ENCODE data around the gene TNFRSF21.

The TNFRSF21 gene

GRCh38 chr6:47306887-47307286 is 2.8 kb downstream of the TNFRSF21 start:
- no peak for TF ChIP-seq GATA3 (IDR thresholded peaks at IDR 0.05; ENCODE audit: low read depth, low read length)

- no peak for TF ChIP-seq GATA2 (IDR thresholded peaks at IDR 0.05; ENCODE audit: low read depth, low read length)
- TF ChIP-seq GATA3 (IDR thresholded peaks at IDR 0.05; ENCODE audit: low read depth, low read length), result no peak
Observed at GRCh38 chr6:47303861-47304260, 5.8 kb downstream of the TNFRSF21 start.

- TF ChIP-seq GATA3 (IDR thresholded peaks at IDR 0.05; ENCODE audit: low read depth, low read length), result no peak
- no peak for TF ChIP-seq GATA2 (IDR thresholded peaks at IDR 0.05; ENCODE audit: low read depth, low read length)
Observed at GRCh38 chr6:47303342-47303741, 6.4 kb downstream of the TNFRSF21 start.

GRCh38 chr6:47302043-47302442 is 7.7 kb downstream of the TNFRSF21 start:
- no peak for TF ChIP-seq GATA2 (IDR thresholded peaks at IDR 0.05; ENCODE audit: low read depth, low read length)
- no peak for TF ChIP-seq GATA3 (IDR thresholded peaks at IDR 0.05; ENCODE audit: low read depth, low read length)

DNA sequence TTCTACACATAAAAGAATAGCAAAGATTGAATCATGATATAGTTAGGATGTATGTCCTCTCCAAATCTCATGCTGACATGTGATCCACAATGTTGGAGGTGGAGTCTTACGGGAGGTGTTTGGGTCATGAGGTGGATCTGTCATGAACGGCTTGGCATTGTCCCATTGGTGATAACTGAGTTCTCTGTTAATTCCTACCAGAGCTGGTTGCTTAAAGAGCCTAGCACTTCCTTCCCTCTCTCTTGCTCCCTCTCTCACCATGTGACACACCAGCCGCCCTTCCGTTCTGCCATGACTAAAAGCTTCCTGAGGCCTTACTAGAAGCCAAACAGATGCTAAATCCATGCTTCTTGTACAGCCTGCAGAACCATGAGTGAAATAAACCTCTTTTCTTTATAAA is 8.3 kb downstream of the TNFRSF21 start:
- TF ChIP-seq GATA2 (IDR thresholded peaks at IDR 0.05; ENCODE audit: low read depth, low read length) (no peak), GATA3 (IDR thresholded peaks at IDR 0.05; ENCODE audit: low read depth, low read length) (no peak)

GRCh38 chr6:47300417-47300816 is 9.3 kb downstream of the TNFRSF21 start:
- TF ChIP-seq GATA2 (IDR thresholded peaks at IDR 0.05; ENCODE audit: low read depth, low read length), result no peak
- no peak for TF ChIP-seq GATA3 (IDR thresholded peaks at IDR 0.05; ENCODE audit: low read depth, low read length)

DNA sequence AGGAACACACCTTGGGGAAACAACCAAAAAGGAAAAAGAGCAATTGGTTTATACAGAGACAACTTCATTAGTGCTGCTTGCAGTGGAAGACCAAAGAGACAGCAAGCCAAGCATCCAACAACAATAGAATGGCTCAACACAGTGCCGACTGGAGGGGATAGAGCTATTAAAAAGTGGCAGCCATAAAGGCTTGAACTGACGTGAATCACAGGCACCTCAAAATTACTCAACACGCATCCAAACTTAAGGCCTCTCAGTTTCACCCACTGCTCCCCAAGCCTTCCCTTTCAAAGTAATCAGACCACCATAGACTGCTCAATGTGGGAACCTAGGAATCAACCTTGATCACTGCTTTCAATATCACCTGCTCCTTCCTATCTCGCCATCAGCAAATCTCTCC is 9.7 kb downstream of the TNFRSF21 start:
- TF ChIP-seq GATA2 (IDR thresholded peaks at IDR 0.05; ENCODE audit: low read depth, low read length) (no peak), GATA3 (IDR thresholded peaks at IDR 0.05; ENCODE audit: low read depth, low read length) (no peak)

- TF ChIP-seq GATA2 (IDR thresholded peaks at IDR 0.05; ENCODE audit: low read depth, low read length), result no peak
- TF ChIP-seq GATA3 (IDR thresholded peaks at IDR 0.05; ENCODE audit: low read depth, low read length), result no peak
Observed at GRCh38 chr6:47298475-47298874, 11.2 kb downstream of the TNFRSF21 start.

DNA sequence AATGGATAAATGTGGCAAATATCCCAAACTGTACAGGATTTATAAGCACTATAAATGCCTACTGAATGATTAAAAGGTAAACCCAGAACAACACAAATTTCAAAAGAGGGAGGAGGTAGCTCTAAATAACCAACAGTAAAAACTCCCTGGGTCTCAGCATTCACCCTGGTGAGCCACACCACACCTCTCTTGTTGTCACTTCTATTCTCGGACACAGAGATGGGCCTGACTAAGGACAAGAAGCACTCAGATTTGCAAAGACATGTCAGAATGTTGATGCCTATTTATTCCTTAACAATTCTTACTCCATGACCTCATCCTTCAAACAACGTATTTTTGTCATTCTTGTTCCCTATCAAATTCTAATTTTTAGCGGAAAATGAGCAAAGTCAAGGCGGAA is 14.7 kb downstream of the TNFRSF21 start:
- TF ChIP-seq GATA2 (IDR thresholded peaks at IDR 0.05; ENCODE audit: low read depth, low read length) (no peak), GATA3 (IDR thresholded peaks at IDR 0.05; ENCODE audit: low read depth, low read length) (no peak)

GRCh38 chr6:47292944-47293343 is 16.8 kb downstream of the TNFRSF21 start:
- no peak for TF ChIP-seq GATA3 (IDR thresholded peaks at IDR 0.05; ENCODE audit: low read depth, low read length)
- no peak for TF ChIP-seq GATA2 (IDR thresholded peaks at IDR 0.05; ENCODE audit: low read depth, low read length)

- TF ChIP-seq GATA2 (IDR thresholded peaks at IDR 0.05; ENCODE audit: low read depth, low read length) (no peak), GATA3 (IDR thresholded peaks at IDR 0.05; ENCODE audit: low read depth, low read length) (no peak)
Observed at GRCh38 chr6:47292027-47292426, 17.7 kb downstream of the TNFRSF21 start.

- TF ChIP-seq GATA3 (IDR thresholded peaks at IDR 0.05; ENCODE audit: low read depth, low read length) (no peak), GATA2 (IDR thresholded peaks at IDR 0.05; ENCODE audit: low read depth, low read length) (no peak)
Observed at GRCh38 chr6:47290124-47290834, 19.4 kb downstream of the TNFRSF21 start.

DNA sequence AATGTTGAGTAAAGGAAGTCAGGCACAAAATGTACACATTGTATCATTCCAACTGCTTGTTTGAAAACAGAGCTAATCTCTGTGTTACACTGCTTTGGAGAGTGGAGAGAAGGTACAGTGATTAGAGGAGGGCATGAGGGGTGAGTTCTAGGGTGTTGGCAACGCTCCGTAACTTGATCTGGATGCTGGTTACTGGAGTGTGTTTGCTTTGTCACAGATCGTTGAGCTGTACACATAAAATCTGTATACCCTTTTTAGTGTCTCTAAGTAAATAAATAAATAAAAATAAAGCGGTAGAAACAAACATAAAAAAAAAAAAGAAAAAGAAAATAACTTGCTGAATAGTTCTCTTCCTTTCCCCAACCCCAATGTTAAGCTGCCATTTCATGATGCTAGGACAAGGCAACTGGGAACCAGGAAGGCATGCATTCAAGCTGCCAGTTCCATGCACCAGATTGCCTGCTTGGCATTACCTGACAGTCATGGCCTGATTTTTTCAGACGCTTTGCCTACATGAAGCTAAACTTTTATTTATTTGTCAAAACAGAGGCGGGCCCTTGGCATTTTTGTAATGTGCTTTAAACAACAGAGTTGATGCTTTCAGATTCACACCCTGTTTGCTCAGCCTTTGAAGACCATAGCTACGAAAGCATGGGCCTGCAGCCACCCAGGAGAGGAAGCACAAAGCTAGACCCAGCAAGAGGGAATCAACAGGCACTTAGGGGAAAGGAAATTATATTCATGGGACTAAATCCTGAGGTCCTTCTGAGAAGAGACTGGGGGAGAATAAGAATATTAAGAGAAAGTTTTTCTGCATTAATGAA is 21.2 kb downstream of the TNFRSF21 start:
- no peak for TF ChIP-seq GATA2 (IDR thresholded peaks at IDR 0.05; ENCODE audit: low read depth, low read length)
- TF ChIP-seq GATA3 (IDR thresholded peaks at IDR 0.05; ENCODE audit: low read depth, low read length), result no peak

DNA sequence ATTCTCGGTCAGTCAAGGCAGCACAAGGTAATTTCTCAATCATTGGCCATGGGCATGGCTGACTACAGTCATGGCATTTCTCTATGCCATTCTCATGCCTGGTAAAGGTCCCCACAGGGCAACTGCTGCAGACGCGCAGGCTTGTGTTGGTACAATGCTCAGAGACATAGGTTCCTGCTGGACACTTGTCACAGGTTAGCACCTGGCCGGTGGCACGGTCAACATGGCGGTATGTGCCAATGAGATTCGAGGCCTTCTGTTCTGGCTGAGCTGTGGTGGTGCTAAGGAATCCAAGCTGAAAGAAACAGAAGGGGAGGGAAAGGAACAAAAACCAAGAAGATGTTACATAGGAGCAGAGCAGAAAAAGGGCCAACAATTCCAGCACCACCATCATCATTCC is 23.4 kb downstream of the TNFRSF21 start:
- TF ChIP-seq GATA2 (IDR thresholded peaks at IDR 0.05; ENCODE audit: low read depth, low read length), result no peak
- TF ChIP-seq GATA3 (IDR thresholded peaks at IDR 0.05; ENCODE audit: low read depth, low read length), result no peak

- no peak for TF ChIP-seq GATA2 (IDR thresholded peaks at IDR 0.05; ENCODE audit: low read depth, low read length)
- no peak for TF ChIP-seq GATA3 (IDR thresholded peaks at IDR 0.05; ENCODE audit: low read depth, low read length)
Observed at GRCh38 chr6:47283993-47284392, 25.7 kb downstream of the TNFRSF21 start.

Data from SH-SY5Y (cell line).